ENCODE measurements around the gene SLC35A3. TPM values are rescaled to one million over a fixed set of nuclear protein-coding genes. Genes with fewer than 3 reads are reported as not detected.

The SLC35A3 gene
- total RNA-seq, 1 experiment from 2014 or later, result 16.9 TPM

DNA sequence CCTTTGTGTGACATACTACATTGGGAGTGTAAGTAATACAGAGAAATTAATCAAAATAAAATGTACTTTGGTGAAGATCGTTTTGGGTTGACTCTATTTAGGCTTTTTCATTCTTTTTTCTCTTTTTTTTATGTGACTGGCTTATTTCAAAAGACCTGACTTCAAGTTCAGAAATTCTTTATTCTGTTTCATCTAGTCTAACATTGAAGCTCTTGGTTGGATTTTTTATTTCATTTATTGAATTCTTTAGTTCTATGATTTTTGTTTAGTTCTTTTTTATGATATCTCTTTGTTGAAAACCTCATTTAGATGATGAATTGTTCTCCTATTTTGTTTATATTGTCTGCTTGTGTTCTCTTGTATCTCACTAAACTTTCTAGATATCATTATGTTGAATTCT, 35.6 kb downstream of the SLC35A3 start:
- Mint-ChIP-seq H3K9me3 (ENCODE audit: unreplicated experiment) (no peaks in the 10 kb centered on the region), H3K27ac (ENCODE audit: unreplicated experiment) (no peak overlapping the region), H3K4me3 (ENCODE audit: unreplicated experiment) (no peak overlapping the region), H3K4me1 (ENCODE audit: low read depth, unreplicated experiment) (peaks cover 7% of the 10 kb centered on the region), H3K36me3 (ENCODE audit: insufficient read depth, unreplicated experiment) (peaks cover 8% of the 10 kb centered on the region), H3K27me3 (ENCODE audit: insufficient read depth, unreplicated experiment) (no peaks in the 10 kb centered on the region)
- H3K9me3 ChIP-seq, result no peaks in the 10 kb centered on the region
- no peaks in the 10 kb centered on the region for H3K4me1 ChIP-seq
- H3K4me3 ChIP-seq (ENCODE audit: low read depth, low read length), result no peak overlapping the region
- intact Hi-C loops (cut with micrococcal nuclease; ENCODE audit: unreplicated experiment), result no loop called here
- TF ChIP-seq CTCF (IDR thresholded peaks at IDR 0.05; ENCODE audit: insufficient read depth in 1 of 2, low read depth in 1 of 2, low read length in 1 of 2, severe bottlenecking in 1 of 2, unreplicated experiment in 1 of 2), result no peak
- ChIA-PET CTCF (no interaction called here), POLR2A (no interaction called here)
- DNase-seq, result no peak
- BruUV-seq (replicated peaks), result no TSS peak
- H3K36me3 ChIP-seq (ENCODE audit: control insufficient read depth, insufficient read depth, low read length), result no peaks in the 10 kb centered on the region
- H3K27me3 ChIP-seq (replicated peaks; ENCODE audit: control insufficient read depth, insufficient read depth, low read length), result no peaks in the 10 kb centered on the region

GRCh38 chr1:100006688-100007087, 36.9 kb downstream of the SLC35A3 start:
- no peaks in the 10 kb centered on the region for H3K9me3 ChIP-seq
- H3K4me1 Mint-ChIP-seq (ENCODE audit: low read depth, unreplicated experiment), result peaks cover 7% of the 10 kb centered on the region
- H3K27me3 Mint-ChIP-seq (ENCODE audit: insufficient read depth, unreplicated experiment), result no peaks in the 10 kb centered on the region
- no peaks in the 10 kb centered on the region for H3K4me1 ChIP-seq
- no peaks in the 10 kb centered on the region for H3K27me3 ChIP-seq (replicated peaks; ENCODE audit: control insufficient read depth, insufficient read depth, low read length)
- DNase-seq, result no peak
- no peaks in the 10 kb centered on the region for H3K36me3 ChIP-seq (ENCODE audit: control insufficient read depth, insufficient read depth, low read length)
- H3K27ac Mint-ChIP-seq (ENCODE audit: unreplicated experiment), result no peak overlapping the region
- no TSS peak for BruUV-seq (replicated peaks)
- ChIA-PET POLR2A (no interaction called here), CTCF (no interaction called here)
- TF ChIP-seq CTCF (IDR thresholded peaks at IDR 0.05; ENCODE audit: insufficient read depth in 1 of 2, low read depth in 1 of 2, low read length in 1 of 2, severe bottlenecking in 1 of 2, unreplicated experiment in 1 of 2), result no peak
- intact Hi-C loops (cut with micrococcal nuclease; ENCODE audit: unreplicated experiment), result no loop called here
- no peak overlapping the region for H3K4me3 ChIP-seq (ENCODE audit: low read depth, low read length)
- peaks cover 8% of the 10 kb centered on the region for H3K36me3 Mint-ChIP-seq (ENCODE audit: insufficient read depth, unreplicated experiment)
- no peak overlapping the region for H3K4me3 Mint-ChIP-seq (ENCODE audit: unreplicated experiment)
- no peaks in the 10 kb centered on the region for H3K9me3 Mint-ChIP-seq (ENCODE audit: unreplicated experiment)

DNA sequence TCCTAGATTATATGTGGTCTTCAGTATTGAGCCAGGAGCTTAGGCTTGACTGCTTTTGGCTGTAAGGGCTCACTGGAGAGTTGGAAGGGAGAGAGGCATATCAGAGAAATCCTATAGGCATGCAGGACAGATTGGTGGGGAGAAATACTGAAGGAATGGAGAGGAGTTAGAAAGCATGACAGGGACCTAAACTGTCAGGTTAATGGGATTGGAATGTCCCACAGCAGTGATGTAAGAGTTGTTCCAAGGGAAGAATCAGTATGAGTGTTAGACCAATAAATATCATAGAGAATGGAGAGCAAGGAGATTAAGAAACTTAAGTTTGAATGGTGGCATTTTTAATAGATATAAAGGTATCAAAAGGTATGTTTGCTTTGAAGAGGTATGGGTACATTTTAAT, 39.7 kb downstream of the SLC35A3 start:
- intact Hi-C loops (cut with micrococcal nuclease; ENCODE audit: unreplicated experiment), result no loop called here
- TF ChIP-seq CTCF (IDR thresholded peaks at IDR 0.05; ENCODE audit: insufficient read depth in 1 of 2, low read depth in 1 of 2, low read length in 1 of 2, severe bottlenecking in 1 of 2, unreplicated experiment in 1 of 2), result no peak
- Histone ChIP-seq H3K27me3 (replicated peaks; ENCODE audit: control insufficient read depth, insufficient read depth, low read length) (no peaks in the 10 kb centered on the region), H3K36me3 (ENCODE audit: control insufficient read depth, insufficient read depth, low read length) (no peaks in the 10 kb centered on the region), H3K4me1 (no peaks in the 10 kb centered on the region), H3K9me3 (no peaks in the 10 kb centered on the region), H3K4me3 (ENCODE audit: low read depth, low read length) (no peak overlapping the region)
- POLR2A ChIA-PET, result no interaction called here
- no TSS peak for BruUV-seq (replicated peaks)
- CTCF ChIA-PET, result no interaction called here
- H3K27me3 Mint-ChIP-seq (ENCODE audit: insufficient read depth, unreplicated experiment), result no peaks in the 10 kb centered on the region
- H3K4me3 Mint-ChIP-seq (ENCODE audit: unreplicated experiment), result no peak overlapping the region
- H3K36me3 Mint-ChIP-seq (ENCODE audit: insufficient read depth, unreplicated experiment), result peaks cover 8% of the 10 kb centered on the region
- H3K9me3 Mint-ChIP-seq (ENCODE audit: unreplicated experiment), result no peaks in the 10 kb centered on the region
- no peak for DNase-seq
- H3K27ac Mint-ChIP-seq (ENCODE audit: unreplicated experiment), result peak overlapping the region; percentile 9
- H3K4me1 Mint-ChIP-seq (ENCODE audit: low read depth, unreplicated experiment), result no peaks in the 10 kb centered on the region

Data from Caco-2 (cell line).